ENCODE results near the gene UST. TPM values are rescaled to one million over a fixed set of nuclear protein-coding genes. Genes with fewer than 3 reads are reported as not detected.
"Not testable (repeated sequence)": the region's sequence is repeated elsewhere in the genome, so short reads cannot be mapped to it uniquely, and the experiment has no call there.

UST gene
- total and polyA plus RNA-seq, 7 donors, result 0.79 to 2.6 (median 2.0) TPM

GRCh38 chr6:148912252-148912651, 165.4 kb downstream of the UST start:
- DNase-seq (no peak), ATAC-seq (no peak)
- WGBS, 3 donors, result 68 to 71% (median 69%) methylated on average over 5 of the region's 5 CpGs
- no peaks in the 10 kb centered on the region for H3K36me3 ChIP-seq (ENCODE audit: insufficient read depth in 1 of 2, low read depth in 1 of 2)
- H3K9me3 ChIP-seq, result no peaks in the 10 kb centered on the region
- peaks cover 10% of the 10 kb centered on the region for H3K4me1 ChIP-seq
- intact Hi-C loops (cut with DNase I), result no loop called here
- H3K4me3 ChIP-seq, result no peak overlapping the region
- TF ChIP-seq CTCF (IDR thresholded peaks at IDR 0.05), result no peak
- H3K27ac ChIP-seq, result no peak overlapping the region
- no peaks in the 10 kb centered on the region for H3K27me3 ChIP-seq (ENCODE audit: insufficient read depth in 3 of 3, low read length in 2 of 3)

- Histone ChIP-seq H3K4me3 (no peak overlapping the region), H3K4me1 (peaks cover 10% of the 10 kb centered on the region), H3K36me3 (ENCODE audit: insufficient read depth in 1 of 2, low read depth in 1 of 2) (no peaks in the 10 kb centered on the region), H3K27me3 (ENCODE audit: insufficient read depth in 3 of 3, low read length in 2 of 3) (no peaks in the 10 kb centered on the region), H3K27ac (no peak overlapping the region), H3K9me3 (no peaks in the 10 kb centered on the region)
- ATAC-seq (no peak), DNase-seq (no peak)
- intact Hi-C loops (cut with DNase I), result no loop called here
- 69 to 75% (median 71%) methylated on average over 1 of the region's 1 CpG for WGBS, 3 donors
- no peak for TF ChIP-seq CTCF (IDR thresholded peaks at IDR 0.05)
These were observed 169.0 kb downstream of the UST start for GRCh38 chr6:148915810-148916209.

GRCh38 chr6:148916485-148916884, 169.7 kb downstream of the UST start:
- H3K36me3 ChIP-seq (ENCODE audit: insufficient read depth in 1 of 2, low read depth in 1 of 2); DNase-seq; intact Hi-C loops (cut with DNase I); H3K4me3 ChIP-seq; H3K4me1 ChIP-seq; ATAC-seq; H3K27ac ChIP-seq; H3K9me3 ChIP-seq; H3K27me3 ChIP-seq (ENCODE audit: insufficient read depth in 3 of 3, low read length in 2 of 3): not testable (repeated sequence)
- whole genome bisulfite sequencing, 3 donors, result 92 to 94% (median 92%) methylated on average over 9 to 10 of the region's 10 CpGs

GRCh38 chr6:148924226-148925012, 177.6 kb downstream of the UST start:
- no peak for TF ChIP-seq CTCF (IDR thresholded peaks at IDR 0.05)

GRCh38 chr6:148925701-148926100, 178.9 kb downstream of the UST start:
- no peaks in the 10 kb centered on the region for H3K36me3 ChIP-seq (ENCODE audit: insufficient read depth in 1 of 2, low read depth in 1 of 2)
- H3K27me3 ChIP-seq (ENCODE audit: insufficient read depth in 3 of 3, low read length in 2 of 3), result no peaks in the 10 kb centered on the region
- intact Hi-C loops (cut with DNase I), result no loop called here
- no peak overlapping the region for H3K27ac ChIP-seq
- H3K4me3 ChIP-seq, result no peak overlapping the region
- 90 to 92% (median 91%) methylated on average over 2 of the region's 2 CpGs for WGBS, 3 donors
- no peak for TF ChIP-seq CTCF (IDR thresholded peaks at IDR 0.05)
- no peak for DNase-seq
- no peaks in the 10 kb centered on the region for H3K4me1 ChIP-seq
- no peaks in the 10 kb centered on the region for H3K9me3 ChIP-seq
- ATAC-seq, result no peak

More at GRCh38 chr6:148924226-148925012, 177.6 kb downstream of the UST start:
- H3K36me3 ChIP-seq (ENCODE audit: insufficient read depth in 1 of 2, low read depth in 1 of 2), result no peaks in the 10 kb centered on the region
- no peaks in the 10 kb centered on the region for H3K27me3 ChIP-seq (ENCODE audit: insufficient read depth in 3 of 3, low read length in 2 of 3)
- no peak overlapping the region for H3K27ac ChIP-seq
- no peaks in the 10 kb centered on the region for H3K4me1 ChIP-seq
- H3K4me3 ChIP-seq, result no peak overlapping the region
- intact Hi-C loops (cut with DNase I), result no loop called here
- ATAC-seq (no peak), DNase-seq (no peak)
- WGBS, 3 donors, result 84 to 87% (median 87%) methylated on average over 8 of the region's 8 CpGs
- H3K9me3 ChIP-seq, result no peaks in the 10 kb centered on the region

Data from psoas muscle (tissue), 8 donors.